HG03135 (cell line): ENCODE results near the gene ABCB11.
"Not testable (repeated sequence)": the region's sequence is repeated elsewhere in the genome, so short reads cannot be mapped to it uniquely, and the experiment has no call there.

Experiments used
- ATAC-seq: cut with Tn5 transposase; IDR thresholded peaks from one replicate; pipeline ENCODE4 v1.9.1; 2021; ENCODE audit warnings: mild to moderate bottlenecking, moderate library complexity; ENCODE audit not compliant: unreplicated experiment

Gene ABCB11

GRCh38 chr2:169046440-169047151, 15.5 kb upstream of the ABCB11 start:
- no peak for ATAC-seq

GRCh38 chr2:169042856-169043255, 11.7 kb upstream of the ABCB11 start:
- no peak for ATAC-seq

- no peak for ATAC-seq
These were observed 10.5 kb upstream of the ABCB11 start for GRCh38 chr2:169041594-169041993.

GRCh38 chr2:169039702-169040101, 8.6 kb upstream of the ABCB11 start:
- no peak for ATAC-seq

- ATAC-seq, result peak; percentile 61
These were observed 7.2 kb upstream of the ABCB11 start for GRCh38 chr2:169038338-169038757.

- ATAC-seq, result no peak
These were observed 5.8 kb upstream of the ABCB11 start for GRCh38 chr2:169036736-169037440.

GRCh38 chr2:169035887-169036286, 4.8 kb upstream of the ABCB11 start:
- no peak for ATAC-seq

GRCh38 chr2:169034984-169035544, 3.9 kb upstream of the ABCB11 start:
- no peak for ATAC-seq

- no peak for ATAC-seq
These were observed 3.1 kb upstream of the ABCB11 start for GRCh38 chr2:169034256-169034655.

- no peak for ATAC-seq
These were observed 1.8 kb downstream of the ABCB11 start for GRCh38 chr2:169029341-169029740.

GRCh38 chr2:169027234-169027633, 3.9 kb downstream of the ABCB11 start:
- no peak for ATAC-seq

- ATAC-seq, result no peak
These were observed 5.1 kb downstream of the ABCB11 start for GRCh38 chr2:169026056-169026455.

- ATAC-seq, result no peak
These were observed 8.0 kb downstream of the ABCB11 start for GRCh38 chr2:169023161-169023560.

GRCh38 chr2:169018390-169018789, 12.7 kb downstream of the ABCB11 start:
- ATAC-seq, result no peak

GRCh38 chr2:169015943-169016342, 15.2 kb downstream of the ABCB11 start:
- ATAC-seq, result no peak

- ATAC-seq, result no peak
These were observed 16.3 kb downstream of the ABCB11 start for GRCh38 chr2:169014780-169015179.

- no peak for ATAC-seq
These were observed 17.5 kb downstream of the ABCB11 start for GRCh38 chr2:169013628-169014026.

GRCh38 chr2:169012812-169013627, 18.1 kb downstream of the ABCB11 start:
- no peak for ATAC-seq

- ATAC-seq, result not testable (repeated sequence)
These were observed 18.8 kb downstream of the ABCB11 start for GRCh38 chr2:169012191-169012792.

GRCh38 chr2:169011698-169012097, 19.4 kb downstream of the ABCB11 start:
- ATAC-seq, result no peak
